G401.6 (cell line): ENCODE results near the gene PDE2A.

ENCODE experiments used
- FAIRE-seq: peaks from 2 replicates; lab custom pipeline; 2012; peaks lifted over from hg19 to GRCh38; lab: Jason Lieb, UNC

Gene PDE2A

DNA sequence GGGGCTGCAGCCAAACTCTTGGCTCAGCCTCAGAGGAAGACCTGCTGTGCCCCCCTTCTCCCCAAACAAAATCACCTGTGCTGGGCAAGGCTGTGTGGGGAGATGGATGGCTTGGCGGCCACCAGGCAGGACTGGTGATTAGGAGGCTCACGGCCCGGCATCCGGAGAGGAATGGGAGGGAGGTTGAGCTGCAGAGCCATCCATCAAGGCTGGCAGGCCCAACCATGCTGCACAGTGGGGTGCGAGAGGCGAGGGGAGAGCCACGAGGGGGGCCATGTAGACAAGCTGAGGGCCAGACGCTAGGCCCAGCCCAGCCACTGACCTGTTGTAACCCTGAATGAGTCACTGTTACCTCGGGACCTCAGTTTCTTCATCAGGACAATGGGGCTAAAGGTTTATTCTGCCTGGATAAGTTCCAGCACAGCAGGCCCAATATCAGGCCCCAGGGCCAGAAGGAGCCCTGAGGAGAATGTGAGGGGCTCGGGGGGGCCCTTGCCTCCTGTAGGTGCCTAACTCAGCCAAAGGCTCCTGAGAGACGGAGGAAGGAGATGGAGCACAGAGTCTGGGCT lies 18.2 kb downstream of the PDE2A start:
- no peak for FAIRE-seq

DNA sequence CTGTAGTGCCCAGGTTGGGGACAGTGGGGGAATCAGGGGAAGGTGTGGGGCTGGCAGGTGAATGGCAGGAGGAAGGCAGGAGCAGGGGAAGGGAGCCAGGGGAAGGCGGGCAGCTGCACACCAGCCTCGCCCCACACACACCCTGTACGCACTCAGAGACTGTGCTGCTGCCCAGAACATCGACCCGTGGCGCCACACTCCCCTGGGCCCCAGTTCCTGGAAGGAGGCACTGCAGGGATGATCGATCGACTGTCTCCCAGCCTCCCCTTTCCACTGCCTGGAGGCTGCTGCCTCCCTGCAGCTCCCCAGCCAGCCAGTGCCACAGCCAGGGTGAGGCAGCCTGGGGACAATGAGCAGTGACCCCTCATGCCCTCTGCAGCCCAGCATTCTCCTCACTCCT lies 19.2 kb downstream of the PDE2A start:
- no peak for FAIRE-seq

DNA sequence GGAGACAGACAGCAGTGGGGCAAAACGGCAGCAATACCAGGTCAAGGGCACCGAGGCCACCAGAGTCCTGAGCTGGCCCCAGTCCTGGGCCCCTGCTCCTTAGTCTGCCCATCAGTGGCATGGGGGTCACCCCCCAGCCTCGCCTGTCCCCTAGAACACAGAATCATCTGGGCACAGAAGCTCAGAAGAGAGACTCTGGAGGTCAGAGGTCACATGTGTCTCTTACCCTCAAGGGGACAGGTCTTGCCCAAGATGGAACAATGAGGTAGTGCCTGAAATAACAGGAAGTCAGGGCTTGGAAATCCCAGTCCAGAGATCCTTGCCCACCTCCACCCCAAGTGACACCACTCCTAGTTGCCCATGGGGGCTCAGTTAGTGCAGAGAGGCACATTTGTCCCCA lies 20.6 kb downstream of the PDE2A start:
- FAIRE-seq, result no peak

DNA sequence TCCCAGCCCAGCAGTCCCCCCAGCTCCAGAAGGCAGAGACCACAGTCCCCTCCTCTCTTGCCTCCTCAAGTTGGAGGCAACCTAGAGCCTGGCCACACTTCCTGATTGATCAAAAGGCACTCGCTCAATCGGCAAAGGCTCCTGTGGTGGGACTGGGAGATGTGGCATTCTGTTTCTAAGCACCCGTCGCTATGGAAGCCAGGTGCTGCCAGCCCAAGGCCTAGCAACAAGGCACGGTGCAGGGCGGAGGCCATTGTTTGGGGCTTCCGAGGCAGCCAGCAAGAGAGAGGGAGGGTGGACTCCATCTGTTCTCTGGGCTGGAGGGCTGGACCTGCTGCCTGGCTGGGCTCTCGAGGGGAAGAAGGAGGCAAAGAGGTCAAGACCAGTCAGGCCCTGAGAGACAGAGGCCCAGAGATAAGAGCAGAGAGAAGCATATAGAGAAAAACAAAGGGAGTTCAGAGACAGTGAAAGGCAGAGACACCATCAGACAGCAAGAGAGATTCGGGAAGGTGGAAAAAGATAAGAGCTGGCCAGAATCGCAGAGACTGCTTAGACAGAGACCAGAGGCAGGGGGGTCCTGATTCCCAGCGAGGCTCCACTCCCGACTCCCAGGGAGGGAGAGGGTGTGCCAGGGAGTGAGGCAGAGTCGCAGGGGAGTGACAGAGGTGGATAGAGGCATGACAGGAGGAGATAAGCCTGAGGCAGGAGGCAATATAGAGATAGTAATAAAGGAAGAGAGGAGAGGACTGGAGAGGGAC lies 21.2 kb downstream of the PDE2A start:
- FAIRE-seq, result no peak

DNA sequence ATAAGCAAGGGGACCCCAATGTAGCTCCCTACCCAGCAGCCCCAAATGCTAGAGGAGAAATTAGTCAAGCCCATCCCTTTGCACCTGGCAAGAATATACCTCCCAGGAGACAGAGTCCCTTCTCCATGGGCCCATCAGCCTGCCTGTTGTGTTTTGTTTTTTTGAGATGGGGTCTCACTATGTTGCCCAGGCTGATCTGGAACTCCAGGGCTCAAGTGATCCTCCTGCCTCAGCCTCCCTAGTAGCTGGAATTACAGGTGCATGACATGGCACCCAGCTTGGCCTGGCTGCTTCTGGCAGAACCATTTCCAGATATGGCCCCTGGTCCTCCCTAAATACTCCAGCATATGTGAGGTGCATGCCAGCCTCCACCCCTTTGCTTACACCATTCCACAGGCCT lies 22.1 kb downstream of the PDE2A start:
- FAIRE-seq, result no peak

DNA sequence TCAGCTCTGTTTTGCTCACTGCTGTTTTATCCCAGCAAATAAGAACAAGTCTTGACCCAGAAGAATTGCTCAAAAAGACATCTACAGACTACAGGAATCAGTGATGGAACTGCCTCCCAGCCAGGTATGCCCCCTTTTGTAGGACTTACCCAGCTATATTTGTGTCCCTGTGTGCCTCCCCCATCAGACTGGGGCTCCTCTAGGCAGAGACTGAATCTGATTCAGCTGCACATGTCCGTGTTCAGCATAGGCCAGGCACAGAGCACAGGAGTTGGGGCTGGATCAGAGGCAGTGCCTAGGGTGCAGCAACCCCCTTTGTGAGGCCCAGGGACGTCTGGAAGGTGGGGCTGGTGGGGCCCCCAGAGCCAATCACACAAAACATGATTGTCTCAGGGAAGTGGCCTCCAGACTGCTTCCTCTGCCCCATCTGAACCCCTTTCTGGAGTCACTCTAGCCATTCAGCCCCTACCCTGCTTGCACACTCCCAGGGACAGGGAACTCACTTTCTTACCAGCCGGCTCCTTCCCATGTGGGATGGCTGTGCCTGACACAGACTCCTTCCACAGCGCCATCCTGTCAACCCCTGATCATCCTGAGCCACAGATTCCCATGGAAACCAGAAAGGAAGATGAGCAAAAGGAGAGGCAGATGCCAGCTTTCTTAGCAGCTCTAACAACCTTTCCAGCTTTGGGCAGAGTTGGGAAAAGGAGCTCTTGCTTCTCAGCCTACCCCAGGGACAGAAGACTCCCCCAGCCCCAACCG lies 24.8 kb downstream of the PDE2A start:
- FAIRE-seq, result no peak

DNA sequence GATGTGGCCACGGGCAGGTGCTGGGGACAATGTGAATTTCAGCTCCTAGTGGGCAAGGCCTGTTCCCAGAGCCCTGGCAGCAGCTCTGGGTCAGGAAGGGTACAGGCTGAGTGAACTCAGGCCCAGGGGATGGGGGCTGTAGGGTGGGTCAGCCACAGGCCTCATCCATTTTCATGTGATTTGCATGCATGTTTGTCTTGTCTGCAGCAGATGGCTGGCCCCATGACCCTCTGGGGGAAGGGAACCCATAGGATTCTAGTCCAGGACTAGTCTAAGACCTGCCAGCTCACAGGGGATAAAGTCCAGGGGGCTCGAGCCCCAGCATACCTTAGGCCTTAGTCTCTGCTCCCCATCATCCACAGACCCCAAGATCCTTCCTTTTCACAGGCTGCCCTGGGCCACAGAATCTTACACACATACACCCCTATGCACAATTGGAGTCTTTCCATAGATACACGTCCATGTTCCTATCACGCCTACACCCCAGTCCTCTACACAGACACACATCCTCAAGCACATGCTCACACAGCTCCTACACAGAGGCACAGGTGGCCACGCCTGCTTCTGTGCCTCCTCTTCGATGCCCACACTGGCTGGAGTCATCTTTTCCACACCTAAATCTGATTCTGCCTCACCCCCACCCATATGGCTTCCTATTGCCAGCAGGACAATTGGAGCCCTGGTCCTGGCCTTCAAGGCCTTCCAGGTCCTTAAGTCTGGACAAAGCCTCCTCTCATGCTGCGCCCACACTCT lies 25.7 kb downstream of the PDE2A start:
- no peak for FAIRE-seq

DNA sequence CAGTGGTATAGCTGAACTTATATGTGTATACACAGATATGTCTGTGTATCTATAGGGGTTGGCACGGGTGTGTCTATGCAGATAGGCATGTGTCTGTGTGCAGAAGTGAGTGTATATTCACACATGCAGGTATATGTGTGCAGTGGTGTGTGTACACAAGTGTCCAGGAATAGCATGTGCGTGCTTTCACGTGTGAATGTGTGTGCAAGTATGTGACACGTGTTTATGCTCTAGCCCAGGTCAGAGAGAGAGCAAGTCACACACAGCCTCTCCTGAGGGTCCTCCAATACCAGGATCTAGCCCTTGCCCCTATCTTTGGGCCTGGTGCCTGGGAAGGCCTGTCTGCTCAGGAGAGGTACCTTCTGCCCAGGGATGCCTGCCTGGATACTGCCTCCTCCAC lies 26.3 kb downstream of the PDE2A start:
- no peak for FAIRE-seq

DNA sequence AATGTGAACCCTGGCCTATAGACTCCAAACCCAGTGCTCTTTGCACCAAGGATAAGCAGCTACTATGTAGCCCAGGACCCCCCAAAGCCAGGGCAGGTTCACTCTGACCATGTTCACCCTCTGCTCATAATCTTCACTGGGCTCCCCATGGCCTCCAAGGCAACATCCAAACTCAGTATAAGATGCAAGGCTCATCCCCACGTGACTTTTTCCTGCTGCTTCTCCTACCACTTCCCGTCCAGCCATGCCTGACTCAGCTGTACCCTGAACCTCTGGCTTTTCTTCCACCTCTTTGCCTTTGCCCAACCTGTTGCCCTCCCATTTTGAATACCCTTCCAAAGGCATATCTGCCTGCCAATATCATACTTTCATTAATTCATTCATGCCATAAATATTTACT lies 27.8 kb downstream of the PDE2A start:
- FAIRE-seq, result no peak

DNA sequence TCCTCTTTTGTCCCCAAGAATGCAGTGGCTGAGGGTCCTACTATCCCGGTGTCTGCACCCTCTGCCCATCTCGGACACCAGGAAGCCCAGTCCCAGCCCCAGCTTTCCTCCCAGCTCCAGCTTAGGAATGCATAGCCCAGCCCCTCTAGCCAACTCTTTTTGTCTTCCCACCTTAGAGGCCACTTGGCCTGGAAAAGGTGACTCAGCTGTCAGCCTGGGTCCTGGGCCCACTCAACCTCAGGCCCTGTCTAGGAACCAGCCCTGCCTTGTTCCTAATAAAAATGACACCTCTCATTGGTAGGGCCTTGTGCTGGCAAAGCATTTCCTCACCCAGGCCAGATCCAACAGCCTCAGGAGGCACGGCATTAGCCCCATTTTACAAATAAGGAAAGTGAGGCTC lies 28.2 kb downstream of the PDE2A start:
- FAIRE-seq, result no peak

DNA sequence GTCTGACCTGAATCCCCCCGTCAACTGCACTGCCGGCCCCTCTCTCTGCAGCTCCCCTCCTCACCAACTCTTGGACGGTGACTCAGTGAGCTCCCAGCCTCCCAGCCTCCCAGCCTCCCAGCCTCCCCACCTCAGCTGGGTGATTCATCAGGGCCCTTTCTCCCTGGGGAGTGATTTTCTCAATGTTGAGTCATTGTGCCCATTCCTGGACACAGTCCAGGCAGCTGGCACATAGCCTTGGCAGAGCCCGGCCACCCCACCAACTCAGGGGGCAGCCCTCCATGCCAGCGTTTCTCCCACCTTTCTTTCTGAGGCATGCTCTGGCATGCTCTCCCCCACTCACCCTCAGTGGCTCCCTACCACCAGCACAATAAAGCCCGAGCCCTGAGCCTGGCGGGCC lies 30.7 kb downstream of the PDE2A start:
- FAIRE-seq, result no peak

DNA sequence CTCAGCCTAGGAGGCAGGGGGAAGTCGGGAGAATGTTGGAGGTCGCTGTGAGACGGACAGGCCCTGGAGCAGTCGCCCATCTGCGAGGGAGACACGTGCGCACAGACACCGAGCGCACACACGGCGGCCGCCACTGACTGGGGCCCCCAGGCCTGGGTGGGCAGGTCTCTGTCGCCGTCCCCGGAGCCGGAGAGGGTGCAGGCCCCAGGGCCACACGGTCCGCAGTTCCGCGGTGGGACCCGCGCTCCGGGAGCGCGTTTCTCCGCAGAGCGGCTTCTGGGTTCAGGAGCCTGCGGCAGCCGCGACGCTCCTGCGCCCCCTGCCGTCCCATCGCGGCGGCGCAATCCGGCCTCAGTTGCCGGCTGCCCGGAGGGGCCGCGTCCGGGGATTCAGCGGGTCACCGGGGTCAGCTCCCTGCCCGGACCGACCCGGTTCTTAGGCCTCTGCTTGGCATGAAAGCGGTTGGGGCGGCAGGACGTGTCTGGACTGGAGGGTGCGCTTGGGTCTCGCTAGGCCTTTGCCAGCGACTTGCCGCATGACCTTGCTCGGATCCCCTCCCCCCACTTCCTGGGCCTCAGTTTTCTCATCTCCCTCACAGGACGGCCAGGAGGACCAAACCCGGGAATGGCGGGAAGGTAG lies 31.2 kb downstream of the PDE2A start:
- FAIRE-seq, result no peak

DNA sequence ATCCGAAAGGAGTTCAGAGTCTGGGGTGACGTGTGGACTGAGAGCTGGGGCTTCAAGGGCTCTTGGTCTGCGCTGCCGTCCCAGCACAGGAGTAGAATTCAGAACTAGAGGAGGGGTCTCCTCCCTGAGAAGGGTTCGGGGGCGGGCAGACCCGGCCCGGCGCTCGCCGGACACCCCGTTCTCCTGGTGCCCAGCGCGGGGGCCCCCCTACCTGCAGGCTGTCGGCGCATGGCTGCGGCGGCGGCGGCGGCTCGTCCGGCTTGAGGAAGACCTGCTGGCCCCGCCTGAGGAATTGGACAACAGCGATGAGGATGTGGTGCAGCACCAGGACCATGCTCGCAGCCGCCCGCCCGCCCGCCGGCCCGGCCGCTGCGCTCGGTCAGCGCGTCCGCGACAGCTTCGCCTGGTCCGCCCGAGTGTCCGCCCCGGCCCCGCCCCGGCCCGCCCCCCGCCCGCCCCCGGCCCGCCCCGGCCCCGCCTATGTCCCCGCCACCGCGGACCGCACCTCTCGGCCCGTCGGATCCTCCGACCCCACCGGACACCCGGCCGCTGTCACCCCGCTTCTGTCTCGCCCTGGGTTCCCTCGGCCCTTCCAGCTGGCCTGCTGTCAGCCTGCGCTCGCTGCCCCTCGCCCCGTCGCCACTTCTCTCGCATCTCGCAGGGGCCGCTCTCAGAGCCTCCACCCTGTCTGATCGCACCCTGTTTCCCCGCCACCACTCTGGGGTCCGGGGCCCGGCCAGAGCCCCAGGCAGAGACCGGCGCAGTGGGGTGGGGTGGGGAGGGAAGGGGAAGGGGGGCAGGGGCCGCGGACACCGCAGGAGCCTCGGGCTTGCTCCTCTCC lies 32.0 kb downstream of the PDE2A start:
- no peak for FAIRE-seq

DNA sequence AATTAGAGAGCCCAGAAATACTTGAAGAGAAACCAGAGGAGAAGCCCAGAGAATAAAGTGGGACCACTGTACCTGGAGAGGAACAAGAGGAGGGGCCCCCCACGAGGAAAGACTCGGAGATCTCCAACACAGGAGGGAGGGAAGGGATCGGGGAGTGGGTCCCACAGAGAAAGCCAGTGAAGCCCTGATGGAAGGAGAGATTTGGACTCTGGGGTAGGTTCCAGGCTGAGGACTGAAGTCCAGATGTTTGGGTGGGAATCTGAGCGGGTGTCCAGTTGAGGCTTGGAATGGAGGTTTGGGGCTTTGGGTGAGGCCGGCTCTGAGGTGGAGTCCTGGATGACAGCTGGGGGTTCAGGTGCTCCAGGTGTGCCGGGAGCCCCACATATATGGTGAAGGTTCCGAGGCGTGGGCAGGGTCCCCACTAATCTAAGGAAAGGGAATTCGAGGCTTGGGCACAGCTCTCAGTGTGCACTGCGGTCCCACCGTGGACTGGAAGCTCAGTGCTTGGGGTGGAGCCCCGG lies 32.6 kb downstream of the PDE2A start:
- no peak for FAIRE-seq

DNA sequence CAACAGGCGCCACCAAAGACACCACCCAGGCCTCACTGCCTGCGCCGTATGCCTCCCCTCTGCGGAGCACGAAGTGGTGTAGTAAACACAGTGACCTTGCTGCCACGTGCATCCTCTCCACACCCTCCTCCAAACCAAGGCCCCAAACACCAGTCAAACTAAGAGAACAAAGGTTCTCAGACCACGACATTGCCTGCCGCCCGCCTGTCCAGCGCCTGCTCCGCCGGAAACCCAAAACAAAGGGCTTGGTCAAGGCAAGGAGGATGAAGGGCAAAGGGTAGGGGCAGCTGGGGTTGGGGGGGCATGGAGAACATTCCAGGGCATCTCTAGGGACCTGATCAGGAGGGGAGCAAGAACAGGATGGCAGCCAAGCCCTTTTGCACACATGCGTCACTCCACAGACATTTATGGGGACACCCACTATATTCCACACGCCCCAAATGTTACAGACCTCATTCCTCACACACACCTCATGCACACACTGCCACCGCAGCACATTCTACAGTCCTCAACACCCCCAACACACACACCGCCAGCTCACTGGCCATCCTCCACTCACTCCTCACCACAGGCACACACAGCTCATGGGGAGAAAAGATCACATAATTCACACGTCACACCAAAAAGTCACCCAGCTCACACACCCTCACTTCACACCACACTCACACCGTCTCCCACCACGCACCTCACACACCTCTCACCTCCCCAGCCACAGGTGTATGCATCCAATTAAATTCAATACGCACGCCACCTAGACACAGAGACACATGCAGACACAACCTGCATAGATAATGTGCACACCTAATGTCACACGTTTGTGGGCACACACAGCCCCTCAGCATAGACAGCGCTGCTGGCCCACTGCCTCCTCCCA lies 34.5 kb downstream of the PDE2A start:
- FAIRE-seq, result no peak

DNA sequence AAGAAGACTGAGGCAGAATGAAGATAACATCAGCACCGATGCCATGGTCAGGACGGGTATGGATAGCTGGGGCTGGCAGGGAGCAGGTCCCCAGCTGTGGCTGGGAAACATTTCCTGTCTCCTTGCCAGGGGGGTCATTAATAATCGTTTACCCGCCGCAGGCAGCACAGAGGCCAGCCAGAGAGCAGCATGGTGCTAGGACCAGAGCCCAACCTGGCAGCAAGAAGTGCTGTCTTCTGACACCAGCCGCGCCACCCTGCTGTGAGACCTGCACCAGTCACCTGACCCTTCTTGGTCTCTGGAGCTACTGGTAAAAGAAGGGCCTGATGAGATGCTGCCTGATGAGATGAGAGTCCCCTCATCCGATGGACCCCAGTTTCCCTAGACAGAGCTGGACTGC lies 36.3 kb downstream of the PDE2A start:
- FAIRE-seq, result no peak

DNA sequence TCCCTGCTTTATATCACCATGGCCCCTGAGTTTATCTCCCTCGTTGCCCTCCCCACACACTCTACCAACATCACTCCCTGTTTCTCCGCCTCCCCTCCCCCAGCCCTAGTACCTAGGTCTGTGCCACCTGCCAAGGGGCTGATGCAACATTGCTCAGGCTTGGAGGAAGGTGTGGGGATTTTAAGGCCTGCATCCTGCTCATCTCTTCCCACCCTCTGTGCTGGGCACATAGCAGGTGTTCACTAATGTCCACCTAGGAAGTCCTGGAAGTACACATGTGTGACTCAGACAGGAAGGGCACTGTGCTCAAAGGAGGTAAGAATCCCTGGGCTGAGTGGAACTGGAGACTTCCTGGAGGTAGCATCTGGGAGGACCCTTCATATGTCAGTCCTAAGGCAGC lies 37.0 kb downstream of the PDE2A start:
- FAIRE-seq, result no peak

DNA sequence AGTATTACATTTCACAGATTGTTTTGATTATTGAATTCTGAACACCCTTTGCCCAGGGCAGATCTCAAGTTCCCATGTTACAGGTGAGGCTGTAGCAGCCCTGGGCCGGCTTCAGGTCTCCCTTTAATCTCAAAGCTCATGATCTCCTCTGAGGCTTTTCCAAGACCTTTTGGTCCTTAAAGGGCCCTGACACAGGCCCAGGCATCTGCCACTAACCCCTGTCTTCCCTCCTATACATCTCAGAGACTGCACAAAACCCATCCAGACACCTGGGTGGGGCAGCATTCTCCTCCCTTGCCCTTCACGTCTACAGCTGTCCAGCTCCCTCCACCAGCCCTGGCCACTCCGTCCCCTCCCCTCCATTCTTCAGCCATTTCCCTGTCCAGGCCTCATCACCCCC lies 37.8 kb downstream of the PDE2A start:
- no peak for FAIRE-seq

DNA sequence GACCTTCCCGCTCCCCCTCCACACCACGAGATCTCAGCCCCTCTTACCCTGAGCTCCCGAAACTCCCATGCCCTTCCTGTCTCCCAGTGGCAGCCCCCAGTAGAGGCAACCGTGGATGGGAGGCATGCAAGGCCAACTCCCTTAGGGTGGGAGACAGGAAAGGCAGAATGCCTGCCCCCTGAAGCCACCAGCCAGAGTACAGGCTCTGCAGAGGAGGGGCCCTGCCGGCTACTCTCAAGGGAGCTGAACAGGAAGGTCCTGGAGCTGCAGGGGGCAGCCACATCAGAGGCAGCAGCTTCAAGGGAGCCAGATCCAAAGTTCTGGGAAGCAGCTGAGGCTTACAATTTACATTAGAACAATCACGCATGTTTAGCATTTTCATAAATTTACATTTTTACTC lies 38.3 kb downstream of the PDE2A start:
- FAIRE-seq, result no peak

DNA sequence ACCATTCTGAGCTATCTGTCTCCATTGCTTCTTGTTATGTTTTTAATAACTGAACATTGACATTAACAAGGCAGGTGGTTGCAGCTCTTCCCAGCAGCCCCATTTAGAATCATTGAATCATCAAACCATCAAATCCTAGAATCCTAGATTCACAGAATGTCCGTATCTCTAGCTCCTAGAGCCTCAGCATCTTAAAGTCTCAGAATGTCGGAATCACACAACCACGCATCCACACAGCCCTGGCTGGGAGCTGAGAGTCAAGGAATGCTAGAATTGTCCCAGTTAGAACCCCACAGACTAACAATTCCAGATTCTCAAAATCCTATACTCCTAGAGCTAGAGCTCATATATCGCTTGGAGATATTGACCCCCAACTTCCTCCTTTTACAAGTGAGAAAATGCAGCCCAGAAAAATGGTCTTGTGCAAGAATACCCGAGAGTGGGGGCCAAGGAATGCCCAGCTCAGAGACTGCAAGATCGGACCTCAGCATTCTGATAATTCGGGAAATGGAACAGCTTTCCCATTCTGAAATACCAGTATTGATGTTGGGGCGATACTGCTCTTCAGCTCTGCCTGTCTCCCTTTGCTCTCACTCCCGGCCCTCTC lies 38.8 kb downstream of the PDE2A start:
- no peak for FAIRE-seq
